ENCODE results near the gene TECR.
"Not testable (repeated sequence)": the region's sequence is repeated elsewhere in the genome, so short reads cannot be mapped to it uniquely, and the experiment has no call there.

The TECR gene

GRCh38 chr19:14551134-14552005, 22.0 kb downstream of the TECR start:
- H3K4me3 ChIP-seq (ENCODE audit: low read depth, low read length), result not testable (repeated sequence)
- peak; percentile 42 for TF ChIP-seq CTCF (conservative IDR thresholded peaks at IDR 0.05; ENCODE audit: low read depth, low read length)
- DNase-seq (ENCODE audit: low read depth), result peak; percentile 55

DNA sequence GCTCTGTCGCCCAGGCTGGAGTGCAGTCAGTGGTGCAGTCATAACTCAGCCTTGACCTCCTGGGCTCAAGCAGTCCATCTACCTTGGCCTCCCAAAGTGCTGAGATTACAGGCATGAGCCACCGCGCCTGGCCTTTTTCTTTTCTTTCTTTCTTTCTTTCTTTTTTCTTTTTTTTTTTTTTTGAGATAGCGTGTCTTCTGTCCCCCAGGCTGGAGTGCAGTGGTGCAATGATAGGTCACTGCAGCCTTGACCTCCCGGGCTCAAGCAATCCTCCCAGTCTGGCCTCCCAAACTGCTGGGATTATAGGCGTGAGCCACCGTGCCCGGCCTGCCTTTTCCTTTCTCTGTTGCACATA, 22.6 kb downstream of the TECR start:
- H3K4me3 ChIP-seq (ENCODE audit: low read depth, low read length); DNase-seq (ENCODE audit: low read depth): not testable (repeated sequence)

GRCh38 chr19:14553042-14553938, 23.9 kb downstream of the TECR start:
- no peak for TF ChIP-seq CTCF (conservative IDR thresholded peaks at IDR 0.05; ENCODE audit: low read depth, low read length)
- H3K4me3 ChIP-seq (ENCODE audit: low read depth, low read length), result no peak overlapping the region
- no peak for DNase-seq (ENCODE audit: low read depth)

GRCh38 chr19:14553939-14554243, 24.5 kb downstream of the TECR start:
- no peak for DNase-seq (ENCODE audit: low read depth)
- no peak overlapping the region for H3K4me3 ChIP-seq (ENCODE audit: low read depth, low read length)
- no peak for TF ChIP-seq CTCF (conservative IDR thresholded peaks at IDR 0.05; ENCODE audit: low read depth, low read length)

DNA sequence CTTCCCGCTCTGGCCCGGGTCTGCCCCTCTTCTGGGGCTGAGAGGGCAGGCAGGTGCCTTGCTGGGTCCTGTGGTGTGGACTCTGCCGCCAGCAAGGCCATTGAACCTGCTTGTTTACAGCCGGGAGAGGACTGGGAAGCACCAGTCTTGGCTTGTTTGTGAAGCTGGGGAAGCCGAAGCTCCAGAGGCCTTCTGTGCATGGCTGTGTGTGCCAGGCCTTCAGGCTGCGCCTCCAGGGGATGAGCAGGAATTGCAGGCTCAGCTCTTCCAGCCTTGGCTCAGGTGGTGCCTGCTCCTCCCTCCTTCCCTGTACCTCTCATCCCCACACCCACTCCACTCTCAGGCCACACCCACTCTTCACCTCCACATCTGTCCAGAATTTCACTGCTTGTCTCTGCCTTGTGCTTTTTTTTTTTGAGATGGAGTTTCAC, 25.0 kb downstream of the TECR start:
- no peak for DNase-seq (ENCODE audit: low read depth)
- no peak overlapping the region for H3K4me3 ChIP-seq (ENCODE audit: low read depth, low read length)
- no peak for TF ChIP-seq CTCF (conservative IDR thresholded peaks at IDR 0.05; ENCODE audit: low read depth, low read length)

DNA sequence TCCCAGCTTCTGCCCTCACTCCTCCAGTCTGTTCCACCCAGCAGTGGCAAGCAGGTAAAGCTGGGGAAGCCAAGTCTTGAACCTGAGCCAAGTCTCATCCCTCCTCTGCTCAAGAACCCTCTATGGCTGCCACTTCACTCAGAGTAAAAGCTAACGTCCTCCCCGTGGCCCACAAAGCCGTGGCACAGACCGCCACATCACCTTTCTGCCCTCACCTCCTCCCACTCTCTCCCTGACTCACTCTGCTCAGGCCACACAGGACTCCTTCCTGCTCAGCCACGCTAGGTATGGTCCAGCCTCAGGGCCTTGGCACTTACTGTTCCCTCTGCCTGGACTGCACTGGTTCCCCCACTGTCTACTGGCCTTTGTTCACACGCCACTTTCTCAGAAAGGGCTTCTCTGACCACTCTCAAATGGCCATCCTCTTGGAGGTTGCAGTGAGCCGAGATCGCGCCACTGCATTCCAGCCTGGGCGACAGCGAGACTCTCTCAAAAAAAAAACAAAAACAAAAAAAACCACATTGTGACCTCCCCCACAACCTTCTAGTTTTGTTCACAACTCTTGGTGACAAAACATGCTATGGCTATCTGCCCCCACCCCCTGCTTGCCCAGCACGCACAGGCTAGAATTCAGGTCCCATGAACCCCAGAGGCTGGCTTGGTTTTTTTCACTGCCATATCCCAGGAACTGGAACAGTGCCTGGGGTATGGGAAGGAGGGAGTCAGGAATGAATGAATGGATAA, 26.7 kb downstream of the TECR start:
- H3K4me3 ChIP-seq (ENCODE audit: low read depth, low read length), result peak overlapping the region; percentile 30
- no peak for TF ChIP-seq CTCF (conservative IDR thresholded peaks at IDR 0.05; ENCODE audit: low read depth, low read length)

DNA sequence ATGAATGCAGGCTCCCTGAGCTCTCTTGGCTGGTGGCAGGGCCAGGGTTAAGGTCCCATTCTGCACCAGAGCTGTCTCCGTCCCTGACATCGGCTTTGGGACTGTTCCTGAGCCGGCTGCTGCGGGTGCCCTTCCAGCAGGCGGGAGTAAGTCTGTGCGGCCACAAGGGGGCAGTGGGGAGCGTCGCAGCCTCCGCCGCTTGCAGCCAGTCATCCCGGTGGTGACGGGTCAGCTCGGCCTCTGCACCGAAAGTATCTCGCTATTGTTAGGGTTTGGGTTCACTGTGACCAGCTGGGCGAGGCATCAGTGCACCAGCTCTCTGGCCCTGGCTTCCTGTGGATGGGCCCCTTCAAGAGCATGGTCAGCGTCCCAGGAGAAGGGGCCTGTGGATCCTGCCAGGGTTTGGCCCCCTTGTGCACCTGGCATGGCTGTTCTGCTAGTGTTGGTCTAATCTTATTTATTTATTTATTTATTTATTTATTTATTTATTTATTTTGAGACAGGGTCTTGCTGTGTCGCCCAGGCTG, 27.3 kb downstream of the TECR start:
- H3K4me3 ChIP-seq (ENCODE audit: low read depth, low read length), result peak overlapping the region; percentile 30
- peak; percentile 97 for TF ChIP-seq CTCF (conservative IDR thresholded peaks at IDR 0.05; ENCODE audit: low read depth, low read length)
- DNase-seq (ENCODE audit: low read depth), result peak; percentile 84

More for the DNA sequence above, 26.7 kb downstream of the TECR start:
- DNase-seq (ENCODE audit: low read depth), result peak; percentile 43

Measured in choroid plexus epithelial cell (primary cell).